HEK293T (cell line): ENCODE results near the gene CTIF.

Experiments
- BHLHE40 ChIP-seq: fragments of 450-650 bp; IDR thresholded peaks from 2 replicates; pipeline ENCODE4 v1.6.1; 2016; ENCODE audit warnings: mild to moderate bottlenecking, moderate library complexity, borderline replicate concordance
- CTBP1 ChIP-seq: fragments of 450-650 bp; IDR thresholded peaks from 2 replicates; pipeline ENCODE4 v1.6.1; 2016; ENCODE audit warnings: borderline replicate concordance
- FOXK2 ChIP-seq: fragments of 450-650 bp; IDR thresholded peaks from 2 replicates; pipeline ENCODE4 v1.6.1; 2016; ENCODE audit warnings: mild to moderate bottlenecking
- FOXM1 ChIP-seq: fragments of 450-650 bp; IDR thresholded peaks from 2 replicates; pipeline ENCODE4 v1.6.1; 2017; ENCODE audit warnings: mild to moderate bottlenecking, borderline replicate concordance
- SP1 ChIP-seq: fragments of 450-650 bp; IDR thresholded peaks from 2 replicates; pipeline ENCODE4 v1.6.1; 2017
- ZNF384 ChIP-seq: fragments of 450-650 bp; IDR thresholded peaks from 2 replicates; pipeline ENCODE4 v1.6.1; 2016

DNA sequence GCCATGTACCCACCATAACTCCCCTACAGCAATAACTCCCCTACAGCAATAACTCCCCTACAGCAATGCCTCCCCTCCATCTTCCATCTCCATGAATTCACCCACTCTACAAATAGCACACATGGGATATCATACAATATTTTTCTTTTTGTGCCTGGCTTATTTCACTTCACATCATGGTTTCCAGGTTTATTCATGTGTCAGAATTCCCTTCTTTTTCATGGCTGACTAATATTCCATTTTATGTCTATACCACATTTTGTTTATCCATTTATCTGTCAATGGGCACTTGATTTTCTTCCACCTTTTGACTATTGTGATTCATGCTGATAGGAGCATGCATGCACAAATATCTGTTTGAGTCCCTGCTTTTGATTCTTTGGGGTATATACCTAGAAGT lies 233.6 kb downstream of the CTIF start:
- no peak for TF ChIP-seq CTBP1
- no peak for TF ChIP-seq SP1
- TF ChIP-seq FOXK2: no peak
- no peak for TF ChIP-seq FOXM1
- TF ChIP-seq BHLHE40: no peak
- TF ChIP-seq ZNF384: no peak
